GM19324 (cell line): ENCODE measurements around the gene TSPY2.
"Not testable (repeated sequence)": the region's sequence is repeated elsewhere in the genome, so short reads cannot be mapped to it uniquely, and the experiment has no call there.

Experiments
- ATAC-seq: cut with Tn5 transposase; IDR thresholded peaks from one replicate; pipeline ENCODE4 v1.9.1; 2021; ENCODE audit warnings: mild to moderate bottlenecking, moderate library complexity; ENCODE audit not compliant: unreplicated experiment, low FRiP score

TSPY2 gene

DNA sequence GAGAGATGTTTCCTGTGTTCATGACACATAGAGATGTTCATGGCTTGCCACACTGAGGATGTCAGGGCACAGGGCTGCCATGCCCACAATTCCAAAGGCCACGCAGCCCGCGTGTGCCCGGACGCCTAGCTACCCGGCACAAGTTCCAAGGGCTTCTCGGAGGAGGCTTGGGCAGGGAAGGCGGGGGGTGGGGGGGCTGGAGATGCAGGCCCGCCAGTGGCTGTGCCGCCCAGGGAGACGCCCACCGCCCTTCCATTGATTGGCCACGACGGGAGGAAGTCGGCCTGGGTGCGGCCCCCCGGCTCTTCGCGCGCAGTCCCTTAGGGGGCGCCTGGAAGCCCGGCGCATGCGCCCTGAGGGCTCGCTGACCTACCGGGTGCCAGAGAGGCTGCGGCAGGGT is at the start of gene TSPY2:
TSPY2 (plus strand) TSS at position 301 of the 400 bp plus-strand sequence; CDS start at position 347, 46 bp downstream.
- ATAC-seq: not testable (repeated sequence)

DNA sequence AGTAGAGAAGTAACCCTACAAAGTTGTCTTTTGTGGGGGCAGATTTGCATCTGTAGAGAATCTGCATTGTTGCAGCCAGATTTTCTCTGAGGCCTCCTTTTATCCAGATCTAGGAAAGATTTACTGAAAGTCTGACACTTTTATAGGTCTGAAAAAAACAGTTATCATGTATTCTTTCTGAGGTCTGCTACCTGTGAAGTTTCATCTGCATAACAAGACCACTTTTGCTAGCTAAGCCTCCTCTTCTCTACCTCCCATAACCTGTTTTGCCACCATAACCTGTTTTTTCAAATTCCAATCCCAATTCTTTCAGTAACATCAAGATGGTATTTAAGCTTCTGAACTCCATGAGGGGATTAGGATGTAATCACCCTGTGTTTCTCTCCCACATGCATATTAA is 36.5 kb upstream of the TSPY2 start:
- not testable (repeated sequence) for ATAC-seq

DNA sequence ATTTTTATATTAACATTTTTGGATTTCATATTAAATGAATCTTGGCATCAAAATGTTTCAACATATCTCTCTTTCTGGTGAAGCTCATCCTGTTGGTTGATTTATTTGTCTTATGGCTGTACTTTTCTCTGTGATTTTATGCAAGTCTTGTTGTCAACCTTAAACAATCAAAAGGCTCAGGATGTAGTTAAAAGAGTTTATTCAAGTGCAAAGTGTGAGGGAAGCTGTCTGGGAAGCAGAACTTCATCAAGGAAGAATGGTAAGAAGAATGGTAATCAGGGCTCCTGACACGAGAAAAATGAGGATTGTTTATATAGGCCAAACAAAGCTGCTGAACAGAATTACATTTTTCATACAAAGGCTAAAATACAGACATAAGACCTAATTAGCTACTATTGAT is 29.0 kb upstream of the TSPY2 start:
- not testable (repeated sequence) for ATAC-seq

GRCh38 chrY:6269839-6270238 is 23.8 kb downstream of the TSPY2 start:
- ATAC-seq: not testable (repeated sequence)
